Measurements from ENCODE around the gene PHOSPHO1.
A peak's percentile ranks its signal among the peaks of the same experiment; 100 is the strongest.

Gene PHOSPHO1

GRCh38 chr17:49217651-49218413, 12.8 kb downstream of the PHOSPHO1 start:
- DNase-seq = no peak

- no peak for DNase-seq
Observed at GRCh38 chr17:49216953-49217650, 13.5 kb downstream of the PHOSPHO1 start.

GRCh38 chr17:49216482-49216881, 14.1 kb downstream of the PHOSPHO1 start:
- DNase-seq = no peak

DNA sequence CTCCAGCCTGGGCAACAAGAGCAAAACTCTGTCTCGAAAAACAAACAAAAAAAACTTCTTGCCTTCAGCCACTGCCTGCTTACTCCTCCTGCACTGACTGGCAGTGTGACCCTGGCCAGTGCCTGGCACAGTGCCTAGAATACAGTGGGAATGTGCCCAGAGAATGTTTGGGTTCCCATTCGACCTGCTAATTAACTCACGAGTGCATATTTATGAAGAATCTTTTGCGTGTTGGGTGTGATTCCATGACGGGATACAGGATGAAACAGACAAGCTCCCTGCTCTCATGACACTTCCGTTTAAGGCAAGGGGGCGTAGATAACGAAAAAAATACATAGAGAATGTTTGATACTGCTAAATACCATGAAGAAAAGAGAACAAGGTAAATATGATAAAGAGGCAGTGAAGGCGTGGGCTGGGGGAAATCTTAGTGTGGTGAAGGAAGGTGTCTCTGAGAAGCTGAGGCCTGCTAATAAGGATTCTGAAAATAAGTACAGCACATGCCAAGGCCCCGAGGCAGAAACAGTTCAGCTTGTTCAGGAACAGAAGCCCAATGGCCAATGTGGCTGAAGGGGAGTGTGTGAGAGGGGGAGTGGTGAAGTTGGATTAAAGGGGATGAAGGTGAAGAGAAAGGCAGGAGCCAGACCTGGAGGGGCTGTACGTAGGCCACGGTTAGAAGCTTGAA, 15.8 kb downstream of the PHOSPHO1 start:
- DNase-seq = no peak

DNA sequence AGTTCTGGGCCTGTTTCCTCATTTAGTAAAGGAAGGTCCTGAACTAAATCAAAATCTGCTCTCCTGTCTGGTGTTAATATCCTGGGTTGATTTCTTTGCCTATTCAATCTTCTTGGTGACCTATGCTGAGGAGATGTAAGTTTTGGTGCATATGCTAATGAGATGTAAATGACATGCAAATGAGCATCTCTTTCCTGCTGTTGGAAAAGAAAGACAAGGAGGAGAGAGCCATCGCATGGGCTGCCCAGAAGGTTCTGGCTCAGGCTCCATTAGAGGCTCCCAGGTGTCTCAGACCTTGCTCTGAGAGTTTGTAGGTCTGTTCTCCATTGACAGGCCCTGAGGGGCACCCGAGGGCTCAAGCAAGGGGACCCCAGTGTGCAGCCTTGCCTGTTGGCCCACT, 16.7 kb downstream of the PHOSPHO1 start:
- no peak for DNase-seq

DNA sequence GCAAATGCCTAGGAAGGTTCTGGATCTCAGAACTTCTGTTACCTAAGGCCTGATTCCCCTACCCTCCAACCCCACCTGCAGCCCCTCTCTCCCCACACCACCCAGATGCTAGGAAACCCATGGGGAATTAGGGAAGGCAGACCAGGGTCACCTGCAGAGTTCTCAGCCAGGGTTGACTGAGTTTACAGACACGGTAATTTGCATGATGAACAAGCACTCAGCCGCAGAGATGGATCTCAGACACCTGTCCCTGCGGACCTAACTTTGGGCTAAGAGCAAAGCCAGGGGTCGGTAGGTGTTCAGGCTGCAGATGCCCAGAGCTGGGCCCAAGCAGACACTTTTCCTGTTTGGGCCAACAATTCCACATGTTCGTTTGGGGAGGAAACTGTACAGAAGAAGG, 17.2 kb downstream of the PHOSPHO1 start:
- no peak for DNase-seq

DNA sequence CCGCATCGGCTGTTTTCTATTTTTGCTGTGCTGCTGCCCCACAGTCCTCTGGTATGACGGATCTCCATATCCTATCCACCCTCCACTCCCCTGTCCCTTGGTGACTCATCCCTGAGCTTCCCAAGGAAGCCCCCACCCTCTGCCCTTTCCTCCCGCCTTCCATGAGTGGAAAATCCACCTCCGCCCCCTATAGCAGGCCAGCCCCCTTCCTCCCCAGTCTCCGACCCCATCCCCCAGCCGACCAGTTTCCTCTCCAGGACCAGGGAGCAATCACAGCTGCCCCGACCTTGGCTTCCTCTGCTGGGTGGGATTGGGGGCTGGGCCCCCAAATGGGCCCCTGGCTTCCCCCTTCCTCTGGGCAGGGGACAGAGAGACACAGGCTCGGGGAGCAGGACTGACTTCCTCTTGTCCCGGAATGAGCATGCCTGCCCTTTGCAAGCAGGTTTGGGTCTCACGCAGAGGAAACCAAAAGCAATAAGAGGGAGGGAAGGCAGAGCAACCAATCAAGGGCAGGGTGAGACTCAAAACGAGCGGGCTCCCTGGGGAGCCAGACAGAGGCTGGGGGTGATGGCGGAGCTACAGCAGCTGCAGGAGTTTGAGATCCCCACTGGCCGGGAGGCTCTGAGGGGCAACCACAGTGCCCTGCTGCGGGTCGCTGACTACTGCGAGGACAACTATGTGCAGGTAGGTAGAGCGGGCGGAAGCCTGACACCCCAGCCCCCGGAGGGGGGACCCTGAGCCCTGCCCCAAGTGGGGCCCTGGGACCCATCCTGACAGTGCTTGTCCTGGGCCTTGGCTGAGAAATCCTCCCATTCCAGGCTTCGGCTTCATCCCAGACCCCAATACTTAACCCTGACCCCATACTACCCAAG, 20.2 kb downstream of the PHOSPHO1 start, which contains the start of the genes ABI3 and GNGT2:
ABI3 (plus strand) TSS at position 550 of the 872 bp plus-strand sequence; CDS start at position 568, 18 bp downstream.
GNGT2 (minus strand) TSS at position 417 of the 872 bp plus-strand sequence. CDS start 3,152 bp downstream, outside the sequence.
- DNase-seq = peak; percentile 57 to 60

- DNase-seq = no peak
Observed at GRCh38 chr17:49209061-49209571, 21.5 kb downstream of the PHOSPHO1 start.

GRCh38 chr17:49204516-49204915, 26.1 kb downstream of the PHOSPHO1 start:
- no peak for DNase-seq

GRCh38 chr17:49203796-49204195, 26.8 kb downstream of the PHOSPHO1 start:
- DNase-seq = no peak

GRCh38 chr17:49201481-49201927, 29.1 kb downstream of the PHOSPHO1 start:
- DNase-seq = no peak

DNA sequence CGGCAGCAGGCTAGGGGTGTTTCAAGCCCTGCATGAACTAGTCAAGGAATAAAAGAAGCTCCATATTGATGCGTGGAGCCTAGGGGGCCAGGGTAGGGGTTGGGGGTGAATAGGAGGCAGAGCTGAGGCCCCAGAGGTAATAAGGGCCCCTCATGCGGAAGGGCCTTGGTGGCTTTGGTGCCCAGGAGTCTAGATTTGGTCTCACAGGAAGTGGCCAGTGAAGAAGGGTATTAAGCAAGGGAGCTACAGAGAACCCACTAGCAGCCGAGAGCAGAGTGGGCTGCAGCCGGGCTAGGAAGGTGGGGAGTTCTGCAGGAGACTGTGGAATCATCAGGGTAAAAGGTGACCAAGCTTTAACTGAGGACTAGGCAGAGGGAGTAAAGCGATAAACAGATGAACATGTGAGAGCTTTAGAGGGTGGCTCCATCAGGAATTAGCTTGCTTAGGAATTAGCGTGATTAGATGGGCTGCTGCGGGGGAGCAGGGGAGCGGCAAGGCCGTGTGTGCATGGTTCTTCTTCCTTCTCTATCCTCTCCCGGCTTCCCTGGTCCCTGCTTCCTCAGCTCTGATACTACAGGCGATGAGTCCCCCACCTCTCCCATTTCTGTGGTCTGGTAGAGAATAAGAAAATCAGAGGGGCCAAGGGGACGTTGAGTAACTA, 30.0 kb downstream of the PHOSPHO1 start:
- DNase-seq = no peak

DNA sequence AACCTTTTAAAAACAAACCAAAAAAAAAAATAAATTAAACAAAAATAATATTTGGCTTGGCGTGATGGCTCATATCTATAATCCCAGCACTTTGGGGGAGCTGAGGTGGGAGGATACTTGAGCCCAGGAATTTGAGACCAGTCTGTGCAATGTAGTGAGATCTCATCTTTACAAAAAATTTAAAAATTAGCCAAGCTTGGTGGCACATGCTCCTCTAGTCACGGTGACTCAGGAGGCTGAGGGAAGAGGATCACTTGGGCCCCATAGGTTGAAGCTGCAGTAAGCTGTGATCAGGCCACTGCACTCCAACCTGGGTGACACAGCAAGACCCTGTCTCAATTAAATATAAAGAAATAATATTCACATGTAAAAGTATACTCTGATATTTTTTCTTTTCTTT, 32.4 kb downstream of the PHOSPHO1 start:
- no peak for DNase-seq

GRCh38 chr17:49197346-49197998, 33.1 kb downstream of the PHOSPHO1 start:
- no peak for DNase-seq

- no peak for DNase-seq
Observed at GRCh38 chr17:49196520-49196919, 34.1 kb downstream of the PHOSPHO1 start.

DNA sequence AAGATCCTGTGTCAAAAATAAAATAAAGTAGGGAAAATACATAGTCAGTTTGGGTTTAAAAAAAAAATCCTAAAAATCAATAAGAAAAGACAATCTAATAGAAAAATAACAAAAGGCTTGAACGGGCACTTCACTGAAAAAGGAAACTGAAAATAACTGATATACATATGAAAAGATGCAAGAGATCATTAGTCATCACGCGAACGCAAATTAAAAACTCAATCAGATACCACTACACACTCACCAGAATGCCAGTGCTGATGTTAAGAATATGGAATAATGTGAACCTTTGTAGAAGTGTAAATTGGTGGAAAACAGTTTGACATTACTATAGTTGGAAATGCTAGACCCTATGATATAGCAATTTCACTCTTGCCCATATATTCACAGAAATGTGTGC, 34.8 kb downstream of the PHOSPHO1 start:
- DNase-seq = no peak

DNA sequence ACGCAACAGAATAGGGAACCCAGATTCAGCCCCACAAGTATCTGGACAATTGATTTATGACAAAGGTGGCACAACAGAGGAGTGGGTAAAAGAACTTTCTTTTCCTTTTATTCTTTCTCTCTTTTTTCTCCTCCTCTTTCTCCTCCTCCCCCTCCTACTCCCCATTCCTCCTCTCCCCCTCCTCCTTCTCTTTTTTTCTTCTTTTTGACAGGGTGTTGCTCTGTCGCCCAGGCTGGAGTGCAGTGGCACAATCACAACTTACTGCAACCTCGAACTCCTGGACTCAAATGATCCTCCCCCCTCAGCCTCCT, 36.3 kb downstream of the PHOSPHO1 start:
- no peak for DNase-seq

- no peak for DNase-seq
Observed at GRCh38 chr17:49193513-49194296, 36.9 kb downstream of the PHOSPHO1 start.

GRCh38 chr17:49191917-49192741, 38.5 kb downstream of the PHOSPHO1 start:
- peak; percentile 97 to 99 for DNase-seq
